H1 (cell line): ENCODE data around the gene SUSD5. TPM values are rescaled to one million over a fixed set of nuclear protein-coding genes. Genes with fewer than 3 reads are reported as not detected.

Experiments
- CTCF ChIA-PET: fragments of 300-600 bp; sonication (Branson Sonifier 250); formaldehyde crosslinking; loops from one replicate; lab custom pipeline; 2021; ENCODE audit not compliant: partially characterized antibody; lab: Charles Lee
- POLR2A ChIA-PET: fragments of 300-600 bp; sonication (Branson Sonifier 250); formaldehyde crosslinking; loops from one replicate; lab custom pipeline; 2021; ENCODE audit warnings: inconsistent platforms; ENCODE audit not compliant: partially characterized antibody; lab: Charles Lee
- DNase-seq, 2 experiments: peaks; one replicate each; pipeline versions ENCODE4 v3.0.0 to v3.0.0-alpha.2; 2010 to 2022; ENCODE audit warnings: low spot score in 2 of 2, low read depth in 1 of 2, mixed read lengths in 1 of 2
- FAIRE-seq: peaks from 2 replicates; lab custom pipeline; 2011; peaks lifted over from hg19 to GRCh38; lab: Jason Lieb, UNC
- H2AFZ ChIP-seq: 2 replicates; pipeline ENCODE4 v1.8.1; 2012; ENCODE audit warnings: low read length, inconsistent platforms
- H2AK5ac ChIP-seq: 2 replicates; pipeline ENCODE4 v1.6.1; 2013; ENCODE audit warnings: low read depth, low read length
- H2BK120ac ChIP-seq: replicated peaks from 2 replicates; pipeline ENCODE3; 2013; ENCODE audit warnings: low read depth, low read length, inconsistent platforms
- H2BK12ac ChIP-seq: 2 replicates; pipeline ENCODE4 v1.6.1; 2013; ENCODE audit warnings: low read depth, low read length
- H2BK15ac ChIP-seq: 2 replicates; pipeline ENCODE4 v1.6.1; 2013; ENCODE audit warnings: low read length
- H2BK20ac ChIP-seq: 2 replicates; pipeline ENCODE4 v1.6.1; 2013; ENCODE audit warnings: low read length
- H2BK5ac ChIP-seq: 2 replicates; pipeline ENCODE4 v1.6.1; 2013; ENCODE audit warnings: low read depth, low read length
- H3K14ac ChIP-seq: 2 replicates; pipeline ENCODE4 v1.6.1; 2013; ENCODE audit warnings: inconsistent platforms; ENCODE audit not compliant: insufficient read length
- H3K18ac ChIP-seq: 2 replicates; pipeline ENCODE4 v1.6.1; 2013; ENCODE audit warnings: low read length; ENCODE audit errors: extremely low read depth
- H3K23ac ChIP-seq: 2 replicates; pipeline ENCODE4 v1.6.1; 2013; ENCODE audit warnings: inconsistent platforms; ENCODE audit not compliant: insufficient read length
- H3K23me2 ChIP-seq: 2 replicates; pipeline ENCODE4 v1.6.1; 2013; ENCODE audit warnings: low read depth, low read length
- H3K27ac ChIP-seq: 2 replicates; pipeline ENCODE4 v1.6.1; 2011; ENCODE audit warnings: low read depth, low read length, inconsistent platforms
- H3K27me3 ChIP-seq, 4 experiments: replicated peaks in 1 of 4; 1 replicate in 1 of 4; 2 replicates in 3 of 4; pipeline versions ENCODE4 v1.6.1 to v1.8.1; 2011 to 2013; ENCODE audit warnings: low read length in 3 of 4, mild to moderate bottlenecking in 3 of 4, inconsistent platforms in 2 of 4, mixed read lengths in 2 of 4, moderate library complexity in 1 of 4; ENCODE audit not compliant: control insufficient read depth in 3 of 4, insufficient read depth in 3 of 4; ENCODE audit errors: extremely low read depth in 1 of 4
- H3K36me3 ChIP-seq, 4 experiments: 2 replicates each; pipeline versions ENCODE4 v1.6.1 to v1.8.1; 2011 to 2013; ENCODE audit warnings: mild to moderate bottlenecking in 4 of 4, low read length in 3 of 4, moderate library complexity in 2 of 4, control low read depth in 1 of 4, inconsistent platforms in 1 of 4; ENCODE audit not compliant: insufficient read depth in 4 of 4, control insufficient read depth in 2 of 4
- H3K4ac ChIP-seq: replicated peaks from 2 replicates; pipeline ENCODE3; 2013; ENCODE audit warnings: low read length, low read depth, mixed read lengths, inconsistent platforms; ENCODE audit not compliant: insufficient read length
- H3K4me1 ChIP-seq, 4 experiments: replicated peaks in 1 of 4; 1 replicate in 1 of 4; 2 replicates in 3 of 4; pipeline versions ENCODE4 v1.6.1 to v1.8.1; 2011 to 2013; ENCODE audit warnings: low read length in 3 of 4, inconsistent platforms in 2 of 4, mixed read lengths in 1 of 4; ENCODE audit not compliant: insufficient read depth in 4 of 4, control insufficient read depth in 3 of 4
- H3K4me2 ChIP-seq, 2 experiments: 2 replicates each; pipeline versions ENCODE4 v1.6.1 to v1.8.1; 2011 to 2013; ENCODE audit warnings: low read depth in 2 of 2, low read length in 2 of 2, control low read depth in 1 of 2, inconsistent platforms in 1 of 2, mild to moderate bottlenecking in 1 of 2; ENCODE audit not compliant: insufficient read depth in 1 of 2
- H3K4me3 ChIP-seq, 4 experiments: fragments of 200-600, 300-600 bp in 1 of 4; sonication (generic), shearing (Covaris generic), sonication (Bioruptor Twin) in 1 of 4; 2 replicates each; pipeline versions ENCODE4 v1.5.1 to v1.8.1; 2011 to 2016; ENCODE audit warnings: low read length in 4 of 4, low read depth in 3 of 4, control low read depth in 2 of 4, inconsistent platforms in 2 of 4, mild to moderate bottlenecking in 2 of 4, mixed read lengths in 1 of 4, moderate library complexity in 1 of 4; ENCODE audit not compliant: insufficient read depth in 2 of 4; ENCODE audit errors: extremely low read depth in 1 of 4
- H3K56ac ChIP-seq: replicated peaks from 2 replicates; pipeline ENCODE3; 2013; ENCODE audit warnings: low read depth, mild to moderate bottlenecking, mixed read lengths, low read length, inconsistent platforms; ENCODE audit not compliant: insufficient read length
- H3K79me1 ChIP-seq: 2 replicates; pipeline ENCODE4 v1.6.1; 2013; ENCODE audit warnings: low read depth, low read length, control low read depth
- H3K79me2 ChIP-seq, 2 experiments: 2 replicates each; pipeline versions ENCODE4 v1.6.1 to v1.8.1; 2012 to 2013; ENCODE audit warnings: low read length in 2 of 2, mild to moderate bottlenecking in 2 of 2, inconsistent platforms in 1 of 2; ENCODE audit not compliant: insufficient read depth in 2 of 2, control insufficient read depth in 1 of 2
- H3K9ac ChIP-seq, 4 experiments: replicated peaks in 1 of 4; 1 replicate in 1 of 4; 2 replicates in 3 of 4; pipeline versions ENCODE4 v1.6.1 to v1.8.1; 2011 to 2013; ENCODE audit warnings: low read depth in 3 of 4, low read length in 3 of 4, control low read depth in 2 of 4, mild to moderate bottlenecking in 2 of 4, moderate library complexity in 2 of 4, inconsistent platforms in 1 of 4; ENCODE audit errors: extremely low read depth in 1 of 4
- H3K9me3 ChIP-seq, 2 experiments: 2 replicates each; pipeline versions ENCODE4 v1.6.1 to v1.8.1; 2012 to 2013; ENCODE audit warnings: mild to moderate bottlenecking in 2 of 2, moderate library complexity in 2 of 2, control low read depth in 1 of 2, inconsistent platforms in 1 of 2, low read depth in 1 of 2, low read length in 1 of 2, mixed read lengths in 1 of 2; ENCODE audit not compliant: insufficient read depth in 2 of 2
- H4K20me1 ChIP-seq, 2 experiments: replicated peaks in 1 of 2; 2 replicates each; pipeline versions ENCODE3 to v1.8.1; 2011 to 2013; ENCODE audit warnings: inconsistent platforms in 2 of 2, low read length in 2 of 2, mild to moderate bottlenecking in 1 of 2; ENCODE audit not compliant: insufficient read depth in 2 of 2, control insufficient read depth in 1 of 2
- H4K5ac ChIP-seq: 2 replicates; pipeline ENCODE4 v1.6.1; 2013; ENCODE audit warnings: low read length, low read depth, mixed read lengths, inconsistent platforms; ENCODE audit not compliant: insufficient read length
- H4K8ac ChIP-seq: 2 replicates; pipeline ENCODE4 v1.8.0; 2013; ENCODE audit warnings: mild to moderate bottlenecking, moderate library complexity, low read length, inconsistent platforms; ENCODE audit not compliant: insufficient read depth; ENCODE audit errors: extremely low read depth
- H4K91ac ChIP-seq: replicated peaks from 2 replicates; pipeline ENCODE3; 2013; ENCODE audit warnings: low read length, mixed read lengths, inconsistent platforms; ENCODE audit not compliant: insufficient read length
- BRCA1 ChIP-seq: IDR thresholded peaks from 2 replicates; pipeline ENCODE4 v1.6.1; 2012; ENCODE audit warnings: low read depth, low read length, improper control_type of control experiment
- CEBPB ChIP-seq: IDR thresholded peaks from 2 replicates; pipeline ENCODE4 v1.6.1; 2012; ENCODE audit warnings: low read depth, low read length
- CHD1 ChIP-seq: IDR thresholded peaks from 2 replicates; pipeline ENCODE4 v1.6.1; 2012; ENCODE audit warnings: low read depth, low read length, improper control_type of control experiment
- CREB1 ChIP-seq: IDR thresholded peaks from 2 replicates; pipeline ENCODE4 v1.6.1; 2012; ENCODE audit warnings: inconsistent platforms
- HDAC6 ChIP-seq: IDR thresholded peaks from one replicate; pipeline ENCODE4 v1.7.1; 2012; ENCODE audit warnings: low read depth, mild to moderate bottlenecking, inconsistent platforms, low read length, moderate library complexity
- SP2 ChIP-seq: IDR thresholded peaks from 2 replicates; pipeline ENCODE4 v1.6.1; 2012; ENCODE audit warnings: mild to moderate bottlenecking, low read length, inconsistent platforms
- WGBS, 2 experiments: shearing (Covaris generic) in 1 of 2; methylation state at CpG; one replicate each; pipeline versions ENCODE4 v1.1.6 to v1.1.7; 2013 to 2015; ENCODE audit warnings: low lambda C conversion rate in 2 of 2, mixed read lengths in 2 of 2, inconsistent platforms in 1 of 2, low coverage in 1 of 2, missing lambda C conversion rate in 1 of 2; ENCODE audit not compliant: insufficient replicate concordance in 2 of 2, insufficient coverage in 1 of 2, insufficient read length in 1 of 2; ENCODE audit errors: extremely low coverage in 1 of 2, missing lambda C conversion rate in 1 of 2; 5-methylcytosine and 5-hydroxymethylcytosine counted together
- polyA plus RNA-seq, 7 experiments: library from polyadenylated mRNA; depleted of rRNA in 3 of 7; stranded (reverse) in 5 of 7; unstranded in 2 of 7; fragments of >200 nt in 5 of 7; fragments of 200-250 nt in 2 of 7; gene quantifications; 1 replicate in 5 of 7; 2 replicates in 1 of 7; 4 replicates in 1 of 7; pipeline versions ENCODE4 v1.2.1 to v1.2.3, GENCODE V29; 2011 to 2013; ENCODE audit warnings: missing spikeins in 2 of 7, mixed read lengths in 2 of 7
- total RNA-seq: library from RNA; stranded (reverse); fragmentation: NEBNext Ultra II Directional; extraction: Animal tissue kit (Norgen Biotek cat#: 25700); gene quantifications from 2 replicates; pipeline ENCODE4 v1.2.1, GENCODE V29; 2021

The SUSD5 gene
- total and polyA plus RNA-seq, 2 of the 8 experiments (the other 6 are each of a cell fraction or from before 2014, with no cell fraction given) = 0.92 to 3.3 TPM

- POLR2A ChIA-PET = no interaction called here
- Histone ChIP-seq H4K91ac (no peak overlapping the region), H4K5ac (no peak overlapping the region), H2AFZ (no peak overlapping the region), H3K9me3 (no peaks in the 10 kb centered on the region), H3K4me1 (no peaks in the 10 kb centered on the region), H3K56ac (no peak overlapping the region), H3K36me3 (no peaks in the 10 kb centered on the region), H4K8ac (no peak overlapping the region), H3K27me3 (no peaks in the 10 kb centered on the region), H3K4me2 (no peak overlapping the region), H3K23ac (no peak overlapping the region), H3K4me3 (no peak overlapping the region), H4K20me1 (no peaks in the 10 kb centered on the region), H3K79me2 (no peaks in the 10 kb centered on the region), H3K9ac (no peak overlapping the region), H3K23me2 (no peaks in the 10 kb centered on the region), H3K4ac (no peak overlapping the region), H2BK15ac (no peak overlapping the region), H3K27ac (no peak overlapping the region), H3K18ac (no peak overlapping the region), H2BK120ac (no peak overlapping the region), H2AK5ac (no peak overlapping the region), H2BK12ac (no peak overlapping the region), H2BK20ac (no peak overlapping the region), H3K14ac (no peak overlapping the region), H3K79me1 (no peaks in the 10 kb centered on the region), H2BK5ac (no peak overlapping the region)
- 84% methylated on average over 3 of the region's 3 CpGs; no CpG with 5 or more reads in 1 of the 2 experiments for WGBS, 2 experiments
- no peak for TF ChIP-seq CEBPB
- no peak for TF ChIP-seq CREB1
- TF ChIP-seq HDAC6 = no peak
- no peak for TF ChIP-seq CHD1
- TF ChIP-seq BRCA1 = no peak
- no peak for TF ChIP-seq SP2
- CTCF ChIA-PET = interaction anchor here (0.9 to 2.0 kb wide), 9 partner anchors 12 to 618 kb away, joined by 3 to 9 read pairs (median 4); no protein-coding TSS in a partner anchor
- FAIRE-seq (no peak), DNase-seq (no peak)
Measured at GRCh38 chr3:33167716-33168336, 50.8 kb downstream of the SUSD5 start.
